Right ventricle myocardium superior (tissue), 1 donor: ENCODE results near the gene HDAC5. TPM values are rescaled to one million over a fixed set of nuclear protein-coding genes. Genes with fewer than 3 reads are reported as not detected.
A peak's percentile ranks its signal among the peaks of the same experiment; 100 is the strongest.
"Not testable (repeated sequence)": the region's sequence is repeated elsewhere in the genome, so short reads cannot be mapped to it uniquely, and the experiment has no call there.

Experiments used
- ATAC-seq: fragments of 200-7000 bp; cut with Tn5 transposase; one replicate; pipeline ENCODE4 v1.9.1; 2020; ENCODE audit warnings: mild to moderate bottlenecking; ENCODE audit not compliant: poor library complexity
- DNase-seq: peaks from one replicate; pipeline ENCODE4 v3.0.0-alpha.2; 2020
- intact Hi-C: fragments of 100-400 bp; cut with DNase I; formaldehyde crosslinking; loops from one replicate; pipeline ENCODE4 v1.11.2; 2022
- total RNA-seq: library from RNA; stranded (reverse); fragmentation: NEBNext Ultra II Directional; extraction: Animal tissue kit (Norgen Biotek cat#: 25700); gene quantifications from one replicate; pipeline ENCODE4 v1.2.1, GENCODE V29; 2021
- donor health status: DM: no; HTN: yes; CAD: no; lungs with severe emphysema.

Gene HDAC5
- total RNA-seq, 1 donor from 2014 or later: 67.7 TPM

DNA sequence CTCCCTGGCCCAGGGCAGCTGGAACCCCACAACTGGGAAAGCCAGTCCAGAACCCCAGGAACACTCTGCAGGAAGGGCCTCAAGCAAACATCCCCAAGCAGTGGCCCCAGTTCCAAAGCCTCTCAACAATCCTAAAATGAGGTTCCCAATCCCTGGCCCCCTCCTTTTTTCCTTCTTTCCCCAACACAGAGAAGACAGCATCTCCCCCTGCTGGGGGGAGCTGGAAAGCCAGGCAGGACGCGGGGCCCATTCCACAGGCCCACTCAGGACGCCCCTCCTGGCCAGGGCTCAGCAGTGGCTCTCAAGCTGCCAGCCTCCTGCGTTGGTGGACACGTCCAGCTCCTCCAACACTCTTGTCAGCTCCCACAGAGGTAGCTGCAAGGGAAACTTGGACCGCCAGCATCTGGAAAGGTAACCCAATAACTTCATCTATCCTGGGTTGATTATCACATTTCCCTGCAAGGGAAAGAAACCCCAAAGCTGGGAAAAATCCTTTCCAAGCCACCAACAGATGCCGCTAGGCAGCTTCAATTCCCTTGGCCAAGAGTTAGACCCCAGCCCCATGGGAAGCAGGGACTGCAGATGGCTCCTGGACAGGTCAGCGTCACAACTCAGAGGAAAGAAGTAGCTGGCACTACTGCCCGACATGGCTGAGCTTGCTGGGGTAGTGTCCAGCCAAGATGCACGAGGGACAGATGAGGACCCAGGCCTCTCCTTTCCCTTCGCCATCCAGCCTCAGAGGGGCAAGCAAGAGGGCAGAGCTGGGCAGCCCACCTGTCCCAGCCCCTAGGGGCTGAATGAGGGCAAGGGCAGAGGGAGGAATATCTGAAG lies 7.6 kb downstream of the HDAC5 start:
- DNase-seq (peak; percentile 56), ATAC-seq (no peak)
- intact Hi-C loops: no loop called here

DNA sequence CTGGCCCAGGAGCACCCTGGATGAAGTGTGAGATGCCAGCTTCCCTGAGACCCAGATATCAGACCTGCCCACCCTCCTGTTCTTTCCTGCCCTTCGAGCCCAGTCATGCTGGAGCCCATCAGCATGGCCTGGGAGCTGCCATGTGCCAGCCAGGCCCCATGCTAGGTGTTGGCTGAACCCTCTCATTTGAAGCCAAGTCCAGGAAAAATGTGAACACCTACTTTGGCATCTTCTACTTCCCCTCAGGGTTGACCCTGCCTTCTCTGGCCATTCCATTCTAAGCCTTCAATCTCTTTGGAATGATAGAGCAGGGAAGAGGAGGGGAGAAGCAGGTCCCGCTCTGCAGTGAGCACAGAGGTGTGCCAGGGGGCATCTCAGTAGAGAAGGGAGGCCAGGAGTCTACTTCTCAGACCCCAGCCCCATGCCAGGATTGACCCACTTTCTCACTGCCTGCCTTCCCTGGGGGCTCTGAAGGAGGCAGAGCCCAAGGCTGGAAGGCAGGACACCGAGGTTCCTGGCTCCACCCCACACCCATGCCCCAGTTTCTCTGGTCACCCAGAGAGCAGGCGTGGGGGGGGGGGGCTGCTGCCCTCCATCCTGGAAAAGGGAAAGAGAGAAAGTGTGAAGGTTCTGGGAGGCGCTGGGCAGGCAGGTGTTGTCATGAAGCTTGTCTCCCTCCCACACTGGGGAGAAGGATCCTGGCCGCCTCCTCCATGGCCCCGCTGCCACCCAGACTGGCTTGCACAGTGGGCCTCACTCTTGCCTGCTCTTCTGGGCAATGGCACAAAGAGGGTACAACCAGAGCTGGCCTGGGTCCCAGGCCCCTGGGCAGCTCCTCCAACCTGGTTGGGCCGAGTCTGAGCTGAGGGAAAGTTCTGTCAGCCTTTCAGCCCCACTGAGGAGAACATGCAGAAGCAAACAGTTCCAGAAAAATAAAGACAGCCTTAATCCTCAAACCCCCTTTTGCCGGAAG lies 9.3 kb downstream of the HDAC5 start:
- intact Hi-C loops: no loop called here
- ATAC-seq (no peak), DNase-seq (no peak)

DNA sequence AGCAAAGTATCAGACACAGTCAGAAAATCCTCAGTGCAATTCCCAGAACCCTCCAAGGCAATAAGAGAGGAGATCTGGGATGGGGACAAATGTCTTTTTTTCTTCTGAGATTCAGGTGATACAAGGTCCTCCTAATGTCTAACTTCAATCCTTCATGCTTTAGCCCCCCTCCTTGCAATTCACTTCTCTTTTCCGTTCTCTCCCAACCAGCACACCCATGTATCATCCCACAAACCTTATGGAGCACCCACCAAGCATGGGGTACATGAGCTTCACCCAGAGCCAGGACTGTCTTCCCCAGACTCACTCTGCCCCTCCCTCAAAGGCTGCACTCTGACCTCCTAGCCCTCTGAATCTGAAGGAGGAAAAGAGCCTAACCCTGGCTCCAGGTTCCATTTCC lies 10.1 kb downstream of the HDAC5 start:
- intact Hi-C loops: no loop called here
- no peak for ATAC-seq
- no peak for DNase-seq

DNA sequence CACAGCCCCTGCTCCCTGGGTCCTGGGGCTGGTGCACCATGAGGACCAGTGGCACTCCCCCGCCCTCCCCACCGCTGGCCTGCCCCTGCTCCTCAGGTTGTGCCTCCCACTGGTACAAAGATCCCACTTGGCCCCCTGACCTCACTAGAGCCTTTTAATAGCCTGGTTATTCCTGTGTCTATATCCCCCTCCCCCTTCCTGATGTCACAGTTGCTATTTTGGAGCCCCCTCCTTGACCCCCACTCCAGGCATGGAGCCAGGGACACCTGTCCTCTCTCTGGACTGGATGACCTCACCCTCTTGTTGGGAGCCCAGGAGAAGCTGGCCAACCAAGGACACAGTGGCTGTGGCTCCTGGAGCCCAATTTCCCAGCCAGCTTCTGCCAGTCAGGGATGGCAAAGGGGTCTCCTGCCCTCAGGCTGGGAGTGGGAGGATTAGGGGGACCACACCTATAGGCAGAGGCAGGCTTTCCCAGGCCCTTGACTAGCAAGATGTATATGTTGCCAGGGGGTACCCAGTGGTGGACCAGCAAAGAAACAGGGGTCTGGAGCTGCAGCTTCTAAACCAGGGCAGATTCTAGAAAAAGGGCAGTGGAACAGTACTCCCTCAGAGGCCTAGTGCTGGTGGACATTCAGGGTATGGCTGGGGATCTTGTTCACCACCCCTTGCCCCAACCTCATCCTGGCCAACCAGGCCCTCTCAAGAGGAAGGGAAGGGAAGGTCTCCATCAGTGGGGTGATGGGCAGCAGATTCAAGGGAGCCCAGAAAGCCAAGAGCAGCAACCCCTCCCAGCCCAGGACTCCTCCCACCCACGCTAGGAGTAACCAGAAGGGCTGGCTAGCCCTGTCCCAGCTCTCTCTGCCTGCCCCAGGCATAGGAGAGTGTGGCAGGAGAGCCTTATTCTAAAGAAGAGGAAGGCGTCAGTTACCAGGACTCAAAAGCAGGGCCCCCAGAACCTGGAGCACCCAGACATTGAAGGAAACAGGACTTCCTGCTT lies 10.9 kb downstream of the HDAC5 start:
- intact Hi-C loops: no loop called here
- peak; percentile 60 for ATAC-seq
- peak; percentile 85 for DNase-seq

DNA sequence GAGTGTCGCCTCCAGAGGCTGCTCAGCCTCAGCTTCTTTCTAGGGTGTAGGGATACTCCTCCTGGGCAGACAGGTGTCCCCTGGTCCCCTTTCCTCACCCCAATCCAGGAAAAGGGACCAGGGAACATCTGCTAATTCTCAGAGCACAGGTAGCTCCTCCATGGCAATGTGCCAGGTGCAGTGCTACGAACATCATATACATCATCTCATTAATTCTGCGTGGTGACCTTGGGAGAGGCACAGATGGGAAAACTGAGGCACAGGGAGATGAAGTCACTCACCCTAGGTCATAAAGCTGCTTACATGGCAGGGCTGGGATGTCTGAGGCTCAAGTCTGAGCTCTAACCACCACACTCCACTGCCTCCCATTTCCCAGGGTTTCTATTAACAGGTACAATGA lies 11.7 kb downstream of the HDAC5 start:
- intact Hi-C loops: no loop called here
- ATAC-seq (no peak), DNase-seq (no peak)

DNA sequence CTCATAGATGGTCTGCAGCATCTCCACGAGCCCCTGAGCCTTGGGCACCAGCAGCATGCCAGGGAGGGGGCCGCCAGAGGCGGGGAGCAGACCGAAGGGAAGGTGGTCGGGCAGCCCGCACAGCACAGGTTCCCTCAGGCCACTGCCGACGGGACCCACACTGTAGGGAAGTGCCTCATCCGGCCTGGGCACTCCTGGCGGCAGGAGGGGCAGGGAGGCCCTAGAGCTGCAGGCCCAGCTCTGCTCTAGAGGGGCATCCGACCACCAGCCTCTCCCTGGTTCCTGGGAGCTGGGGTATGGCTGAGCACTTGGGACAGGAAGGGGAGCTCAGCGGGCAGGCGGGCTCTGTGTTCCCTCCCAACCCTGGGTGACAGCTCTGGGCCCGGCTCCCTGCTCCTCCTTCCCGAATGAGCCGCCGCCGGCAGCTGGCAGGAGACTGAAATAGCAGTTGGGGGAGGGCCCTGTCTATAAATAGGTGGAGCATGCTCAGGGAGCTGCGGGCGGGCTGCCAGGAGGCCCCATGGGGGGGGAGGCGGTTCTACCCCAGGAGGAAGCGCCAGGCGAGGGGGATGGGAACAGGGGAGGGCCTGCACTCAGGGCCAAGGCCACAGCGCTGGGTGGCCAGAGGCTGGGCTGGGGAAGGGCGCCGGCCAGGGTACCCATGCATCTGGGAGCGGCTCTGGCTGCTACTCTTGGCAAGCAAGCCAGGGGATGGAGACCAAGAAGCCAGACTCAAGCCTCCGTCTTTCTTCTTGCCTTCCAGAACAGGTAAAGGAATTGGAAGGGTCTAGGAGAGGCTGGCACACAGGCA lies 12.4 kb downstream of the HDAC5 start:
- DNase-seq: peak; percentile 100
- intact Hi-C loops: no loop called here
- ATAC-seq: peak; percentile 85

DNA sequence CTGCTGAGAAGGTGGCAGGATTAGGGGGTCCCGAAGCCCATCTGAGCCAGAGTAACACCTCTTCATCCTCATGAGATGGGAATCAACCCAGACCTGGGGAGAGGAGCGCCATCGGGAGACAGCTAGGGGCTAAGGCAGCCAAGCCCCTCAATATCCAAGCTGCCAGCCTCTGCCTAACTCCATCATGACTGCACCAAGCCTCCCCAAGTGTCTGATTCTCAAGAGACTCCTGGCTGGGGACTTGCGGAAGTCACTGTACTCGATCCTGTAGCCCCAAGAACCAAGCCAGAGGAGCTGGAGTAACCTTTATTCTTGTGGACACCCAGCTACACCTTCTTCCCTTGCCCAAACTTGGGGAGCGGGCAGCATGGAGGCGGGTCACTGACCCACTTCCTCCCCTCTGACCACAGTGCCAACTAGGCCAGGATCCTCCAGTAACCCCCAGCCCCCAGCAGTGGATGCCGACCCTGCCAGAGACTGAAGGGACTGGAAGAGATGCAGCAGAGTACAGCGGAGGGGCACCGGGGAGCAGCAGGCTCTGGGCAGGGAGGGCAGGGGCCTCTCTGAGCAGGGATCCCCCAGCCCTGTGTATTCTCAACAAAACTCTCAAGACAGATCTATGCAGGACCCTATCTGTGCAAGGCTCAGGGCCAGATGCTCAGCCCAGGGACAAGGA lies 13.3 kb downstream of the HDAC5 start:
- DNase-seq (no peak), ATAC-seq (no peak)
- intact Hi-C loops: no loop called here

DNA sequence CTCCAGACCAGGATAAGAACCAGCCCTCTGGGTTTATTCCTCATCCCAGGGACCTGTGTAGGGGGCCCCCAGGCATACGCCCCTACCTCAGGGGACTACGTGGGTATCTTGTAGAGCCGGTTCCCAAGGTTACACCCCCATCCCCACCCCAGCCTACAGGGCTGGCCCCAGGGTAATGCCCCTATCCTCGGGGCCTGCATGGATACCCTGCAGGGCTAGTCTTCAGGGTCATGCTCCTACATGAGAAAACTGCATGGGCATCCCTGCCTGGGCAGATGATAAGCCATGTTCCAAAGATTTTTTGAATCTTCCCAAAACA lies 14.2 kb downstream of the HDAC5 start:
- ATAC-seq: no peak
- intact Hi-C loops: no loop called here
- DNase-seq: no peak

DNA sequence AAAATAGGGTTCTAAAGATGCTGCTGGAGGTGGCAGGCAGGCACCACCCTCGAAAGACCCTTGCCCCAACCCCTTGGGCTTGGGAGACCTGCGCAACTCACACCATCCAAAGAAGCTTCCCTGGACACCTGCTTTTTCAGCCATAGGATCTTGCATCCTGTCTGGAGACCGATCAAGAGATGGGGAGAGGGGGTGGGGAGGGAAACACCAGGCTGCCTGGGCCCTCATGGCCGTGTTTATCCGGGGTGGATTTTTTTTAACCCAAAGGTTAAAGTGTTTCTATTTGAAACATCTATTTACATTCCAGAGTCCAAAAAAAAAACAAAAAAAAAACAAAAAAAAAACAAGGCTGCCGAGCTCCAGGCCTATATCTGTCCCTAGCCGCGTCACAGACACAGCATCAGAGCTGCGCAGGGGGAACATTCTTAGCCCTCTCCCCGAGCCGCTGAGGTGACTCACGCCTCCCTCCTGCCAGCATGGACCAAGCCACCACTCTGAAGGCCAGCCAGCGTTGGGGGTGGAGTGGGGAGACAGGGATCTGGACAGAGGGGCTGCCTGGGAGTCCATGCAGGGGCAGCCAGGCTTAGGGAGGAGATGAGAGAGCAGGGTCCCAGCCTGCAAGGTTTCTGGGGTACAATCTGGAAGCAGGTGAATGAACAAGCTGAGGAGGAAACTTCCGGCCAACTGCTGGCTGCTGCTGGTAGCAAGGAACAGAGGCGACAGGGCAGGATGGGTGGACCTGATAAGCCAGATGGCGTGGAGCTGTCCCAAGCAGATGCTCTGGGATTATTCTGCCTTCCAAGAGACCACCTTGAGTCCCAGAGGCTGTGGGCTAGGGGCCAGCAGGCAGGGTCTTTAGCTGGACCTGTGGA lies 14.8 kb downstream of the HDAC5 start:
- ATAC-seq: peak; percentile 76
- DNase-seq: peak; percentile 88
- intact Hi-C loops: no loop called here

DNA sequence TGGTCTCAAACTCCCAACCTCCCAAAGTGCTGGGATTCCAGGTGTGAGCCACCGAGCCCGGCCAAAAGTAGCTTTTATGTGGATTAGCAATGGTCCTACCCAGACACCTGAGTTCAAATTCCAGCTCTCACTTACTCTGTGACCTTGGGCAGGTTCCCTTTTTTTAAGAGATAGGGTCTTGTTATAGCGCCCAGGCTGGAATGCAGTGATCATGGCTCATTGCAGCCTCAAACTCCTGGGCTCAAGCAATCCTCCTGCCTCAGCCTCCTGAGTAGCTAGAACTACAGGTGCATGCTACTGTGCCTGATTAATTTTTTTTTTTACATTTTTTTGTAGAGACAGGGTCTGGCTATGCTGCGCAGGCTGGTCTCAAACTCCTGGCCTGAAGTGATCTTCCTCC lies 16.6 kb downstream of the HDAC5 start:
- DNase-seq (no peak), ATAC-seq (no peak)
- intact Hi-C loops: no loop called here

DNA sequence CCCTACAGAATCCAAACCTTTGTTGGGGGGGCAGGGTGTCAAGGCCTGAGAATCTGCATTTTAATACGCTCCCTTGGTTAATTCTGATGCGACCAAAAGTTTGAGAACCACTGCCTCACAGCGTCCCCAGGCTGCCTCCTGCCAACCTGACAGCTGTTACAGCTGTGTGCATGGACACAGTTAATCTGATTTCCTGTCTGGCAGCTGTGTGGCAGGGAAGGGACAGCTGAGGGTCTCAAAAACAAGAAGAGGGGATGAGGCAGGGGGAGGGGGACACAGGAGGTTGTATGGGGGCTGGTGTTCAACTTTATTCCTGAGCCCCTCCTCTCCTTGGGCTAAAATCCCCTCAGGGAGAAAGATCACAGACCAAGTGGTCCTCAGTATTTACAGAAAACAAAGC lies 17.5 kb downstream of the HDAC5 start:
- intact Hi-C loops: no loop called here
- DNase-seq (no peak), ATAC-seq (no peak)

DNA sequence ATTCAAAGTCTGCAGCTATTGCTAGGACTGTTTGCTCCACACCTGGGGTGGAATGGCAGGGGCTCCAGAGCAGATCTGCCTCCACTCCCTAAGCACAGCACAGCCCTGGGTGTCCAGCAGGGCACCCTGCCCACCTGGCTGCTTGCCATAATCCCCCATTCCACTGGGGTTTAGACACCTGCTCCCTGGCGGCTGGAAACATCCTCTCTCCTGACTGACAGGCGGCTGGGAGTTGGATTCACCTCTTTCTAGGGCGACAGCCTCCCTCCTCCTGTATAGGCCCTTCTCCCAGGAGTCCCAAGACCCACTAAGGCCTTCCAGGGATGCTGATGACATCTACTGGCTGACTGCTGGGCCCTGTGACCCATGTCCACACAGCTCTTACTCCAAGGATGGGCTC lies 18.0 kb downstream of the HDAC5 start:
- no peak for DNase-seq
- intact Hi-C loops: no loop called here
- ATAC-seq: no peak

DNA sequence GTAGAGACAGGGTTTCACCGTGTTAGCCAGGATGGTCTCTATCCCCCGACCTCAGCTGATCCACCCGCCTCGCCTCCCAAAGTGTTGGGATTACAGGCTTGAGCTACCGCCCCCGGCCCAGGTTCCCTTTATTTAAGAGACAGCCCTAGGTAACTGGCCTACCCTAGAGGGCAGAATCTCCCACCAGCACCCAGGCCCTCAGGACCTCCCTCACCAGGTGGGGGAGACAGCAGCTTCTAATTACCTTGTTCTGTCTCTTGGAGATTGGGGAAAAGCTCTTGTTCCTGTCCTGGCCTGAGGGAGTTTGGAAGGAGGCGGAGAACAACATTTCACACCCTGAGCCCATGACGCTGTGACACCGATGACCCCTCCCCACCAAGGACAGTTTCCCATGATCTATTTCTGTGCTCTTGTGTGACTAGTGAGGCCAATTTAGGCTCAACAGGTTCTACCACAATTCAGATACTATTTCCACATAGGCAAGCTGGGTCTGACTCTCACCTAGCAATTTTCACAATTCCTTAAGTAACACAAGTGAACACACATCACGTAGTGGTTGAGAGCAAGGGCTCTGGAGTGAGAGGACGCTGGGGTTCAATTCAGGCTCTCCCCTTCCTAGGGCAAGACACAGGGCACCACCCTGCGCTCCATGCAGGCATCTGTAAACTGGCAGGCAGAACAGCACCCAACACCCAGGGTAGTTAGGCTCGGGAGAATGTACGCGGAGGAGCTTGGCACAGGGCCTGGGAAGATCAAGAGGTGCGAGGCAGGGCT lies 20.4 kb downstream of the HDAC5 start:
- peak; percentile 67 for DNase-seq
- peak; percentile 62 for ATAC-seq
- intact Hi-C loops: no loop called here

DNA sequence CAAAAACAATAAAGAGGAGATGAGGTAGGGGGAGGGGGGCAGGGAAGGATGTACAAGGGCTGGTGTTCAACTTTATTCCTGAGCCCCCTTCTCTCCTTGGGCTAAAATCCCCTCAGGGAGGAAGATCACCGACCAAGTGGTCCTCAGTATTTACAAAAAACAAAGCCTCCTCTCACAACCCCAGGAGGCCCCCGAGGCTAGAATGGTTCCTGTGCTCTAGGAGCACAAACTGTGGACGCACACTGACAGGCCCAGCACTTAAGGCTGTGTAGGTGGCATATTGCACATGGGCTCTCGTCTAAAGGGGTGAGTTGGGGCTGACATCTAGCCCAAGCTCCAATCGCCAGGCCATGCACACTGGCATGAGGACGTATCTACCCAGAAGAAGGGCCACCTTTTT lies 21.6 kb downstream of the HDAC5 start:
- ATAC-seq, DNase-seq, intact Hi-C loops: not testable (repeated sequence)

DNA sequence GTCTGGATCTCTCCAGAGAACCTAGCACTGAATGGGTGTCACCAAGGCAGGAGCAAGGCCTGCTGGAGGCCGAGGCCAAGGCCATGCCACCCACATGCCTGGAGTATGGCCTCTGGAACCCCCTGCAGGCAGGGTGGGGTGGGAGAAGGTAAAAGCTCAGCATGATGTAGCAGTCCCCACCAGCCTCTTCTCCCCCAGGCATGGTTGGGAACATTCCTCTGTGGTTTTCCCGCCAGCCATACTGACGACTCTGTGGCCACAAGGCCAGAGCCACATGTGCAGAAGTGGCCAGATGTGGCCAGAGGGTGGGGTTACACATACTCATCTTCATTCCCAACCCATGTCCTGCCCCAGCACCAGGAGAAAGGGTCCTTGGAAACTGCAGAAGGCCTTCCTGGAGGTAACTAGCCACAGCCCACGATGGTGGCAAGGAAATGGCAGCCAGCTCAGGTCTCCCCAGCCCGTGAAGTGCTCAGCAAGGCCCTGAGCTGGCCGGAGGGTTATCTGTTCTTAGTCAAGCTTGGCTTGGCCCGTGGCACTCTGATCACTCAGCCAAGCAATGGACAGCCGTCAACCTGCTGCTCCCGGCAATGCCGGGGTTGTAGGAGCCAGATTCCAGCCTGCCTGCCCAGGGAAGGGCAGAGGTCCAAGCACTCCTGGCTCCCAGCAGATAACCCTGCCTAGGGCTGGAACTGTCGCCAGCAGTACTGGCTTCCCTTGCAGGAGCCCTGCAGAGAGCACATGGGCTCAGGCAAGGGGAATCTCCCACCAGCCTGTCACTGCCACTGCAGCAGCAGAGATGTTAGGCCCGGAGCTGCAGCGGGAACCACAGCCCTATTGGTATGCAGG lies 26.1 kb downstream of the HDAC5 start:
- peak; percentile 85 for DNase-seq
- intact Hi-C loops: no loop called here
- peak; percentile 88 for ATAC-seq
